HG03565 (cell line): ENCODE measurements around the gene SATB1.
"Not testable (repeated sequence)": the region's sequence is repeated elsewhere in the genome, so short reads cannot be mapped to it uniquely, and the experiment has no call there.

Source experiments
- ATAC-seq: cut with Tn5 transposase; IDR thresholded peaks from one replicate; pipeline ENCODE4 v1.9.1; 2021; ENCODE audit warnings: mild to moderate bottlenecking, moderate library complexity; ENCODE audit not compliant: unreplicated experiment

The SATB1 gene

DNA sequence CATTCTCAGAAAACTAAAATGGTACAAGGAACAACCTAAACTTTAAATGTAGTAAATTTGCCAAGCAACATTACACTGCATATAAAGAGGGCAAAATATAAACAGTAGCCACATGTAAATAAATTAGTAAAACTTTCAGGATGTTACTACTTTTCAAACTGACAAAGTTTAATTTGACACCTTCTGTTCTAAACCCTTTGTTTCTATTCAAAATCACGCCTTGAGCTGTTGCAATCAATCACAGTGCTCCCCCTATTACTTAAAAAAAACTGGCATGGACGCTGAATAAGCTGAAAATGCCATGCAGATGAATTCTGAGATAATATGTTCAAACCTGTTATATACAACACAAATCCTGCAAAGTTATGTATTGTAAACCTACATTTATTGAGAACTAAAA lies 69.3 kb downstream of the SATB1 start:
- ATAC-seq: no peak

DNA sequence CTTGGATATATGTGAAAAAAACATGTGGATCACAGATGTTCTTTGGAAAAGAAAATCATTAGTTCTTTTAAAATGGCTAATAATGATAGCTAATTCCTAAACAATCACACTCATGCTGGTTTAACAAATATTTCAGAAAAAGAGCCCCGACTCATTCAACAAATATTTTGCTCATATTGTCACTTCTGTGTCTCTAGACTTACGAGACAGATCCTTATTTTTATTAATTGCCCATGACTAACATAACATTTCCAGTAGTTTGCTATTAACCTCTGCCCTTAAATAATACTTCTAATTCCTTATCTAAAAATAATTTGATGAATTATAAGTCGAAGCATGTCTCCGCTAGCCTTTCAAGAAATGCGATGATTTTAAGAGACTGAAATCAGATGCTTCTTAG lies 70.4 kb downstream of the SATB1 start:
- ATAC-seq: no peak

DNA sequence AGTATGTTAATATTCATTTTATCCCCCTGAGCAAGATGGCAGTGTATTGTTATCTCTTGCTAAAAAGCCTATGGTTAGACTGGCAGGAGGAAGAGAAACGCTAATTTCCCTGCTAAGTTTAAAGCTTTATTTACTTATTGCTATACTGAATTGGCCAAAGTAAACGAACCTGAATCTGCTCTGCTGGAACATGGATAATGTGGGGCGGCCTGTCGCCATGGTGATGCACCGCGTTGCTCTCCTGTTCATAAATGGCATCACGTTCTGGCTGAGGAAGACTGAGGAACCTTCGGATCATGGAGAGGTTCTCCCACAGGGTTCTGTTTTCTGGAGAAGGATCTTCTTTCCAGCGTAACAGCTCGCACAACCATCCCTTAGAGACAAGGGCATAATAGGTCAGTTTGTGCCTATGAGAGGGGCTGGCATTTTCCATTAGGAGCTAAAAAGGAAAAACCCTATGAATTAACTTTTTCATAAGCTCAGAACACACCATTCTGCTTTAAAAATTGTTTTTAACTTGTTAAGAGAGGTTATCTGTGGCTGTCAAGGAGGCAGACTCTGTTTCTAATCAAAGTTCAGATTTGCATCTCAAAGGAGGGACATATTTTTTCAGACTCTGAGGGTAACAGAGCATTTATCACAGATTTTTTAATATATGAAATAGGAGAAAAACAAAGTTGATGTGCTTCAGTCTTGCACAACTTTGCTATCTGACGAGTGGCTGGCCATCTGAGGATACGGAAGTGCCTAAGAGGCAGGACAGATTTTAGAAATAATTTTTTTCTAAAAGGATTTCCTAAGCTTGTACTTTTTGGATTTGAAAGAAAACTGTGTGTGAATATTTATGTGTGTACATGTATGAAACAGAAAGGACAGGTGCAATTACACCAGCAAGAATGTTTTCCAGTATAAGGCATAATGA lies 73.1 kb downstream of the SATB1 start:
- no peak for ATAC-seq

DNA sequence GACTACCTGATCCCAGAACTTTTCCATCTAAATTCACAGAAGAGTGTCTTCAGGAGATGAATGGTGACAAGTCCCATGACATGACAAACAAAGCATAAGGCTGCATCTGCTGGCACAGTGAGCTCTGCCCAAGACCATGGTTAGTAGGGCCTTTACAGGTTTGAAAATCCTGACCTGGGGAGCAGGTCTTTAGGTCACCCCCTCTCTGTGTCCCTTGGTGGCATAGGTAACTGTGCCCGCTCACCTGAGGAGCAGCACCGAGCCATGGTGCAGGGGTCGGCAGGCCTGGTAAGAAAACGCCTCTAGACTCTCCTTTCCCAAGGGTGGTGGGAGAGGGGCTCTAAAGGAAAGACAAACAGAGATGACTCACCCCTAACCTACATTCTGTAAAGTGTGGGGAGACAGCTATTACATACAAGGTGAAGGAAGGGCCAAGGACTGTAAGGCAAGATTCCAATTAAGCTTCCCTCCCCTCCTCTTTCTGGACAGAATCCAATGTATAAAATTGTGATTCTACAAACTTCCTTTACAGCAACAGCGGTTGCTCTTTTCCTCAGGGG lies 74.0 kb downstream of the SATB1 start:
- no peak for ATAC-seq

DNA sequence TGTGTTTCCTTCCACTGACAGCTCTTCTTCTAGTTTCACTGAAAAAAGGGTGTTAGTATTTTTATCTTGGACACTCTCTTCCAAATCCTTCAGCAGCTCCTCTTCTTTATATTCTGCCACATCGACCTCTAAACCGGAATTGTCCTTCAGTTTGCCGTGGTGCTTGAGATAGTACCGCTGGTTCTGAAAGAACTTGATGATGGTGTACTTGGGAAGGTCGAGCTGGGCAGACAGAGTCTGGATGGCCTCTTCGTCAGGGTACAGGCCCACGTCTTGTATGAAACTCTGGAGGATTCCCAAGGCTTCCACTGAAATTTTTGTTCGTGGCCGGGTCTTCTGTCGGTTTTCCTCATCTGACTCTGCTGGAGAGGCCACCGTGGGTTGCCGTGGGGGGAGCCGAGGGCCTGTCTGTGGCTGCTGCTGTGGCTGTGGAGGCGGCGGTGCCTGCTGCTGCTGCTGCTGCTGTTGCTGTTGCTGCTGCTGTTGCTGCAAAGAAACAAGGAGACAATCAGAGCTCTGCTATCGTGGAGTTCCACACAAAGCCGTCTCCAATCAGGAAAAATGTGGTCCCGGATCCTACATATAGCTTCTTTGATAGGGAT lies 75.8 kb downstream of the SATB1 start:
- no peak for ATAC-seq

DNA sequence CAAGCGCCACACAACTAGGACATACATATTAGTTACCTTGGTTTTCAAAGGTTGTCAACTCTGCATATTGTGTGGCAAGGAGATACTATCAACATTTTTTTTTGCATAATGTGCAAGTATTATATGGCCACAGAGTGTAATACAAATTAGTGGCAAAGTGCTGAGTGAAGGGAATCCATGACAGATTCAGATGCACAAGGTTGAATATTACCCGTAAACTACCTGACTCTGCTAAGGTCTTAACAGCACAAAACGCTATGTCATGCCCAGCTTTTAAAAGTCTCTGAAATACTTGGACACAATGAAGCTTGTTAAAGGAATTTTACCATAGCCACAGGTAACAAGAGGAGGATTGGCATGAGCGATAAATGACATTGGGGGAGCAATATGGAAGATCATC lies 79.0 kb downstream of the SATB1 start:
- no peak for ATAC-seq

DNA sequence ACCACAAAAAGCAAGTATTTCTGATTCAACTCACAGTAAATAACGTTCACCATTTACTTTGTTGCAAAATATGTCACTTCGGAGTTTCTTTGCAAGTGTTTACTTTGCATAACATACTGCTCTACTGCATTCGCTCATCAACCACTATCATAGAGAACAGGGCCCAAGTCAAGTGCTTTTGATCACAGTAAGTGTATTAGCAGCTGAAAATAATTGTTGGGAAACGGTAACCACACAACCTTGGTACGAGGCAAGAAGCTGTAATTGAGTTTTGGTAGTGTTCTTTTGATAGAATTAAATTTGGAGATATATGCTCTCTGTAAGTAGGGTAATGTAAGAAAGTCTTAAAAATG lies 80.1 kb downstream of the SATB1 start:
- ATAC-seq: no peak

DNA sequence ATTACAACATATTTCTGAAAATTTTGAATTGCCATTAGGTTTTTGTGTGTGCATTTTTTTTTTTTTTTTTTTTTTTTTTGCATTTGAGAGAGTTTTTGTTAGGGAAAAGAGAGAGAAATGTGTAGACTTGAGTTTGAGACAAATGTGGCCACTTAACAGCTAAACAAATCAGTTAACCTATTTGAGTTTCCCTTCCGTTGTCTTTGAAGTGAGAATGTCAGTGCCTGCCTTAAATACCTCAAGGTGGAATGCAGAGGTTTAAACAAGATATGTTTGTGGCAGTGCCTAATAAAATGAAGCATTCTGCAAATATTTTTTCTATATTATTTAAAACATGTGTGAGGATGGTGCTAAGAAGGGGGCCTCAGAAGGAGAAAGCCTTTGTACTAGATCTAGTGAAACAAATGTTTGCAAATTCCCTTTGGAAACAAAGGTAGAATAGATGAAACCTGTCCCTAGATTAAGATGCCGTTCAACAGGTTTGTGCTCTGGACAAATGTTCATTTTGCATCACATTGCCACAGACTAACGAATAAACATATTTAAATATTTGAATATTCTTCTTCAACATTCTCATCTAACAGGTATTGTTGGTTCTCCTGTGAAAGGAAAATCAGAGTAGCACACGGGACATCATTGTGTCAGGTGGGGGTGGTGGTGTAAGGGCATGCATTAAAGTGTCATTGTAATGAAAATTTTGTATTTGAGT lies 80.7 kb downstream of the SATB1 start:
- ATAC-seq: no peak

DNA sequence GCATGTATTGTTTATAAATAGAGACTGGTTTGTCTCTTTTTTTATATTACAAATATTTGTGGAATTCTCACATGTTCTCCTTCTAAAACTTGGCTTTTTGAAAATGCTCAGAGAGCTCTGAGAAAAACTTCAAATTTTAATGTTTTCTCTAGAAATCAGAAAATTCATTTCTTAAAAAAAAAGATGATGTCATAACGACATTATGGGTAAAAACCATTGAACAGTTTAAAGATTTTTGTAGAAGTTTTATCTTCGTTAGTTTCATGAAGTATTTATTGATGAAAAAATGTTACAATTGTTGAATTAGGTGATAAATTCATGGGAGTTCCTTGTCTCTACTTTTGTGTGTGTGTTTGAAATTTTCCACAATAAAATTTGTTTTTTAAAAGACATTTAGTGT lies 81.3 kb downstream of the SATB1 start:
- no peak for ATAC-seq

DNA sequence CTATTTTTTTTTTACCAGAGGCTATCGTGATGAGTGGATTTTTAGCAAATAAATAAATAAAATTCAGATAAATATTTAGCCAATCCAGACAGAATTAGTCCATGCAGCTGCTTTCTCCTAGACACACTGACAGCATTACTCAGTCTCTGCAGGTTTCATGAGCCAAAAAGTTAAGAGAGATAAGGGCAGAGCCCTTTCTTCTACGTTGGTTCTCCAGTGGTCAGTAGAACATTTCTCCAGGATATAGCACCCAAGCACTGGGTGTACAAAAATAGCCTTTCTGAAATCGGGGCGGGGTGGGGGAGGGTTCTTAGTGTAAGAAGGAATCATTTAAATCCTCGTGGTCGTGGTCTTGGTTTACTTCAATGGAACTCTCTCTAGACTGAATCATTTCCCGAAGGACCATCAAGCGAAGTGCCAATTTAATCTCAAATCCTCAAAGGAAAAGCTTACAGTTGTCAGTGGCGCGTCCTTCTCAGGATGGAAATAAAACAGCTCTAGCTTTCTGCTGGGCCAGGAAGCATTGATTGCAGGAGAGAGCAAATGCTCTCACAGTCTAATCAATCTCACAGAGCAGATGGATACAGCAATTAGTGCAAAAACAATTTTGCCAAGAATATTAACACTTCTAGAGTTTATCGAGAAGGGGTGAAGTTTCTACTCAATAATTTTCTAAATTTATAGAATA lies 86.2 kb downstream of the SATB1 start:
- no peak for ATAC-seq

DNA sequence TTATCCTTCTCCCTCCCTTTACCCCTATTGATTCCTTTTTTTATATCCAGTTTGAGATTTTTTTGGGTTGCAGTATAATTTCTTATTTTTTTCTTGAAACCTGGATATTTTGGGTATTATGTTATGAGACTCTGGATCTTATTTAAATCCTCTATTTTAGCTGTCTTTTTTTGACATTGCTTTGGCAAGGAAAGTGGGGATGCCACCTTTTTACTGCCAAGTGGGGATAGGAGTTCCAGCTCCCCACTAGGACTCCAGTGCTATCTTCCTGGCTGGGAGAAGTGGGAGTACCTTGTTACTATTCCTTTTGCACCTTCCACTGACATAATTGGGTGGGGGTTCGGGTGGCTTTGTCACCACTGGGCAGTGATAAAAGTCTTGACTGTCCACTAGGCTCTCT lies 87.9 kb downstream of the SATB1 start:
- no peak for ATAC-seq

DNA sequence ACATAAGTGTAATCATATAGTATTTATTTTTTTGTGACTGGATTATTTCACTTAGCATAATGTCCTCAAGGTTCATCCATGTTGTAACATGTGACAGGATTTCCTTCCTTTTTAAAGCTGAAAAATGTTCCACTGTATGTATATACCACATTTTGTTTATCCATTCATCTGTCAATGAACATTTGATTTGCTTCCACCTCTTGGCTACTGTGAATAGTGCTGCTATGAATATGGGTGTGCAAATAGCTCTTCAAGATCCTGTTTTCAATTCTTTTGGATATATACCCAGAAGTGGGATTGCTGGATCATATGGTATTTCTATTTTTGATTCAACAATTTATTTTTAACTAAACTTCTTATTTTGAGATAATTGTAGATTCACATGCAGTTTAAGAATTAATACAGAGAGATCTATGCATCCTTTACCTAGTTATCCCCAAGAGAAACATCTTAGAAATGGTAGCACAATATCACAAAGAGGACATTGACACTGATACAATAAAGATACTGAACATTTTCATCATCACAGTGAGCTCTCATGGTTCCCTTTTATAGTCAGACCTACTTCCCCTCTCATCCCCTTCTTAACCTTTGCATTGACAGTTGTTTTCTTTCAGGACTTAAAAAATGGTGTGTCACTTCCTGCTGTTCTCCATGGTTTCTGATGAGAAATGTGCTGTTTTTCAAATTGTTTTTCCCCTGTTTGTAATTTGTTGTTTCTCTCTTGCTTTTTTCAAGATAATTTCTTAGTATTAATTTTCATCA lies 90.1 kb downstream of the SATB1 start:
- ATAC-seq: no peak

DNA sequence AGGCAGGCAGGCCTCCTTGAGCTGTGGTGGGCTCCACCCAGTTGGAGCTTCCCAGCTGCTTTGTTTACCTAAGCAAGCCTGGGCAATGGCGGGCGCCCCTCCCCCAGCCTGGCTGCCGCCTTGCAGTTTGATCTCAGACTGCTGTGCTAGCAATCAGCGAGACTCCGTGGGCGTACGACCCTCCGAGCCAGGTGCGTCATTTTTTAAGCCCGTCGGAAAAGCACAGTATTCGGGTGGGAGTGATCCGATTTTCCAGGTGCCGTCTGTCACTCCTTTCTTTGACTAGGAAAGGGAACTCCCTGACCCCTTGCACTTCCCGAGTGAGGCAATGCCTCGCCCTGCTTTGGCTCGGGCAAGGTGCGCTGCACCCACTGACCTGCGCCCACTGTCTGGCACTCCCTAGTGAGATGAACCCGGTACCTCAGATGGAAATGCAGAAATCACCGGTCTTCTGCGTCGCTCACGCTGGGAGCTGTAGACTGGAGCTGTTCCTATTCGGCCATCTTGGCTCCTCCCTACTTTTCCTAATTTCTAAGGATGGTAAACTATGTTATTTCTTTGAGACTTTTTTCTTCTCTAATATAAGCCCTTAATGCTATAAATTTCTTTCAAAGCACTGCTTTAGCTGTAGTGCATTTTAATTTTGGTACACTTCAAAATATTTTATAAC lies 94.2 kb downstream of the SATB1 start:
- not testable (repeated sequence) for ATAC-seq

DNA sequence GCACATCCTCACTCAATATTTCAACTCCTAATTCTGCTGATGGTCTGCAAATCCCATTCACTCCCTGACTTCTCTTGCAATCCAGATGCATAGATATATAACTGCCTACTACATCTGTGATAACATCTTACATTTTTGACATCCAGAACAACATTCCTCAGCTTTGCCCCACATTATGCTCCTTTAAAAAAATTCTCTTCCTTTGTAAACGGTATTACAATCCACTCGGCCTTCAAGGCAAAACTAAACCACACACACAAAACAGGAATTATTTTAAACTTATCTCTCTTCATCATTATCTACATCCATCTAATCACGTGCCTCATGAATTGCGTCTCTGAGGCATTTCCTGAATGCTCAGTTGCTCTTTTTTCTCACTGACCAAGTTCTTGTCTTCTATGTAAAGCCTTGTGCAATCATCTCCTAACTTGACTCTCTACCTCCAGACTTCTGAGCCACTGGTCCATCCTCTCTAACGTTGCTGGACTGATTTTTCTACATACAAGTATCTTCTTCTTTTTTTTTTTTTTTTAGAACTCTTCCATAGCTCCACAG lies 117.0 kb downstream of the SATB1 start:
- no peak for ATAC-seq

DNA sequence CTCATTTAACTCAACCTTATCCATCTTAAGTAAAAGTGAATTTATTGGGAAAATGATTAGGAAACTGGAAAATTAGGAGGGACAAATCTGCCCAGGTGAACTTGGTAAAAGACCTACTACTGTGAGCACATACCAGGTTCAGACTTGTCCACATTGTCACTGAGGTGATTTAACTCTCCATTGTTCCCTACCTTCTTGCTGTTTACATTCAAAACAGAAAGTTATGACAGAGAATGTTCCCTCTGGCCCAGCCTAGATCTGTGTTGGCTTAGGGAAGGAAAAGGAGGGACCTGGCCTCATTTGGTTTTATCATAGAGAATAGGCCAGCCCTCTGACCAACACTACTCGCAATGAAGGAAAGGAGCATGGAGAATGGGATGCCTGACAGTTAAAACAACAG lies 117.6 kb downstream of the SATB1 start:
- ATAC-seq: no peak

DNA sequence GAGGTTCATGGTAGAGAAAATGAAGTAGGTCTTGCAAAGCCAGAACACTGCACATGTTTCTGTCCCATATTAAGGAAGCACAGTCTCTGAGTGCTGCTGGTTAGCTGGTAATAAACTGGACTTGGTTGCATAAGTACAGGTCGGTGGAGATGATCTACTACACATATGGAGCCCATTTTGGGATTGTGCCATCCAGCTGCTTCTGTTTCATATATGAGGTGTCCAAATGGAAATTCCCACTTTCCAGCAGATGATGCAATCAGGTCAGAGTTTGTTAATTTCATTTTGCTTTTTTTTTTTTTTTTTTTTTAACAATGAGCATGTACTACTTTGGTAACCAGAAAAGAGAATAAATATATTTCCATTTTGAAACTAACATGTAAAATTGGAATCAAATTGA lies 122.6 kb downstream of the SATB1 start:
- no peak for ATAC-seq

DNA sequence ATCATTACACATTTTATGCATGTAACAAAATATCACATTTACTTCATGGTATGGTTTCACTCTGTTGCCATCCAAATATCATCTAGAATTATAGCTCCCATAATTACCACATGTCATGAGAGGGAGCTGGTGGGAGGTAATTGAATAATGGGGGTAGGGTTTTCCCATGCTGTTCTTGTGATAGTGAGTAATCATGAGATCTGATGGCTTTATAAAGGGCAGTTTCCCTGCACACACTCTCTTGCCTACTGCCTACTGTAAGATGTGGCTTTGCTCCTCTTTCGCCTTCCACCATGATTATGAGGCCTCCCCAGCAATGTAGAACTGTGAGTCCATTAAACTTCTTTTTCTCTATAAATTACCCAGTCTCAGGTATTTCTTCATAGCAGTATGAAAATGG lies 123.4 kb downstream of the SATB1 start:
- no peak for ATAC-seq

DNA sequence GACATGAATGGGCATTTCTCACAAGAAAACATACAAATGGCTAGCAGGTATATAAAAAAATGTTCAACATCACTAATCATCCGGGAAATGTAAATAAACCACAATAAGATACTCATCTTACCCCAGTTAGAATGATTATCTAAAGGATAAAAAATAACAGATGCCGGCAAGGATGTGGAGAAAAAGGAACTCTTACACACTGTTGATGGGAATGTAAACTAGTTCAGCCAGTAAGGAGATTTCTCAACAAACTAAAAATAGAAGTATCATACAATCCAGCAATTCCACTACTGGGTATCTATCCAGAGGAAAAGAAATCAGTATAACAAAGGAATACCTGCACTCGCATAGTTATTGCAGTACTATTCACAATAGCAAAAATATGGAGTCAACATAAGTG lies 124.2 kb downstream of the SATB1 start:
- no peak for ATAC-seq

DNA sequence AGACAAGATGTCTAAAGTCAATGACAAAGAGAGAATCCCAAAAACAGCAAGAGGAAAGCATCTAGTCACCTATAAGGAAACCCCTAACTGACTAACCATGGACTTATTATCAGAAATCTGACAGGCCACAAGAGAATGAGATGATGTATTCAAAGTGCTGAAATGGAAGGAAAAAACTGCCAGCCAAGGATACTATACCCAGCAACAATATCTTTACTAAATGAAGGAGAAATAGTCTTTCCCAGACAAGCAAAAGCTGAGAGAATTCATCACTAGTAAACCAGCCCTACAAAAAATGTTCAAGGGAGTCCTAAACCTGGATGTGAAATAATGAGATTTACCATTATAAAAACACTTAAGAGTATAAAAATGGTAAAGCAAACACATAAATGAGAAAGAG lies 128.0 kb downstream of the SATB1 start:
- ATAC-seq: no peak
